ENCODE data around the gene IQUB.

DNA sequence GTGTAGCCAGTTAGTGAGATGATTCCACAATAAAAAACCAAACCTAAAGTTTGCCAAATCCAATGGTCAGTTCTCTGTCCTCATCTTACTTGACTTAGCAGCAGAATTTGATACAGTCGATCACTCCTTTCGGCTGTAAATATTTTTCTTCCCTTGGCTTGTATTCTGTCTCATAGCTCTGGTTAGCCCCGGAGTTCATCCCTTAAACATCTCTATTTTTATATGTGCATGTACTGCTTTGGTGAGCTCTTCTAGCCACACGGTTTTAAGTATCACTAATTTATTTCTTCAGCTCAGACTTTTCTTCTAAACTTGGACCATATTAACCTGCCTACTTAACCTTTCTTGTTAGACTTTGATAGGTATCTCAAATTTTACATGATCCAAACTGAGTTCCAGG lies 49.4 kb upstream of the IQUB start:
- TF ChIP-seq, protein P1, sequence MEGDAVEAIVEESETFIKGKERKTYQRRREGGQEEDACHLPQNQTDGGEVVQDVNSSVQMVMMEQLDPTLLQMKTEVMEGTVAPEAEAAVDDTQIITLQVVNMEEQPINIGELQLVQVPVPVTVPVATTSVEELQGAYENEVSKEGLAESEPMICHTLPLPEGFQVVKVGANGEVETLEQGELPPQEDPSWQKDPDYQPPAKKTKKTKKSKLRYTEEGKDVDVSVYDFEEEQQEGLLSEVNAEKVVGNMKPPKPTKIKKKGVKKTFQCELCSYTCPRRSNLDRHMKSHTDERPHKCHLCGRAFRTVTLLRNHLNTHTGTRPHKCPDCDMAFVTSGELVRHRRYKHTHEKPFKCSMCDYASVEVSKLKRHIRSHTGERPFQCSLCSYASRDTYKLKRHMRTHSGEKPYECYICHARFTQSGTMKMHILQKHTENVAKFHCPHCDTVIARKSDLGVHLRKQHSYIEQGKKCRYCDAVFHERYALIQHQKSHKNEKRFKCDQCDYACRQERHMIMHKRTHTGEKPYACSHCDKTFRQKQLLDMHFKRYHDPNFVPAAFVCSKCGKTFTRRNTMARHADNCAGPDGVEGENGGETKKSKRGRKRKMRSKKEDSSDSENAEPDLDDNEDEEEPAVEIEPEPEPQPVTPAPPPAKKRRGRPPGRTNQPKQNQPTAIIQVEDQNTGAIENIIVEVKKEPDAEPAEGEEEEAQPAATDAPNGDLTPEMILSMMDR (IDR thresholded peaks at IDR 0.05) = no peak
- TF ChIP-seq ZFX (IDR thresholded peaks at IDR 0.05; ENCODE audit: borderline replicate concordance) = no peak

Data from 22Rv1 (cell line).